ENCODE measurements around the gene ATIC. TPM values are rescaled to one million over a fixed set of nuclear protein-coding genes. Genes with fewer than 3 reads are reported as not detected.

Gene ATIC
- total RNA-seq, 1 experiment from 2014 or later = 84.5 TPM

DNA sequence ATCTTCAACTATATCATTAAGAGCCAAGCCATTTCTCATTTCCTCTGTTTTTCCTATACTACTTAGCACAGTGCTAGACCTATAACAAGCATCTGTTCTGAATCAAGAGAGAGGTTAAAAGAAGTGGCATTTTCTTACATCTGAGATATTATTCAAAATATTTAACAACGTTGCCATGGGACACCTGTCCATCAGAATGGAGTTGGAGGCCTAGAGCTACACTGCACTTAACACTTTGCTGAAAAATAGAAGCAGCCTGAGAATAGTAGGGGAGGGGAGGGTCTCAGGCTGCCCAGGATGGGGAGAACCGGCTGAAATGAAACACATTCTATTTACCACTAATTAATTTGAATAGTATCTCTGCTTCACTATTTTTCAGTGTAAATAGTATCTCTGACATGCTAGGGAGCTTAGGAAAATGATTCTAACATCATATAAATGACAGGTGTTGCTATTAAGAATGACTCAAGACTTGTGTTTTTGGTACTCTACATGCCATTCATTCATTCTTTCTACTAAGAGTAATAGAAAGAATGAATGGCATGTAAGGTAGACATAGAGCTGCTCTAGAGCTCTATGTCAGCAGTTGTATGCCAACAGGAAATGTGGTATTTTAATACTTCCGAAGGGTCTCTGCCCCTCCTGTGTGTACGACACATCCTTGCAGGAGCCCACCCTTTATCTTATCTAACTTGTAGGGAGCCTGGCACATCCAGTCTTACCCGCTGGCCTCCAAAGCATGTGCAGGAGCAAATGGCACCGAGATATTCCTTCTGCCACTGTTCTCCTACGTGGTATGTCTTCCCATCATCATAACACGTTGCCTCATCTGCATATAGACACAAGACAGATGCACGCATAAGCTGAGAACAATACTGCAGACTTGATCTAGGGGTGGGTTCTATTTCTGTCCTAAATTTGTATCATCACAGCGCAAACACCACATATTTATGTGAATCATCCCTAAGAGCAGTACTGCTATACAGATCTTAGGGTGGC is 52.6 kb downstream of the ATIC start:
- H3K4me1 ChIP-seq (ENCODE audit: low read length) = no peaks in the 10 kb centered on the region
- no peaks in the 10 kb centered on the region for H3K9me3 ChIP-seq (ENCODE audit: low read length)
- H3K79me2 ChIP-seq (ENCODE audit: low read length) = no peaks in the 10 kb centered on the region
- no peak overlapping the region for H3K27ac ChIP-seq (ENCODE audit: low read length)
- no peak overlapping the region for H3K9ac ChIP-seq (ENCODE audit: low read length)
- H2AFZ ChIP-seq (ENCODE audit: low read length) = no peak overlapping the region
- H3K9me2 ChIP-seq (replicated peaks; ENCODE audit: insufficient read depth, low read length) = no peaks in the 10 kb centered on the region
- no peaks in the 10 kb centered on the region for H3K27me3 ChIP-seq (ENCODE audit: low read length)
- DNase-seq = no peak
- H3K4me3 ChIP-seq (ENCODE audit: low read length) = no peak overlapping the region
- H3K4me2 ChIP-seq (ENCODE audit: low read depth, low read length, poor library complexity, severe bottlenecking) = no peak overlapping the region
- no peaks in the 10 kb centered on the region for H4K20me1 ChIP-seq (ENCODE audit: insufficient read depth, low read depth, low read length)
- peaks cover 36% of the 10 kb centered on the region; the same call in 1 of the 2 replicates for H3K36me3 ChIP-seq (ENCODE audit: insufficient read depth, low read length)

DNA sequence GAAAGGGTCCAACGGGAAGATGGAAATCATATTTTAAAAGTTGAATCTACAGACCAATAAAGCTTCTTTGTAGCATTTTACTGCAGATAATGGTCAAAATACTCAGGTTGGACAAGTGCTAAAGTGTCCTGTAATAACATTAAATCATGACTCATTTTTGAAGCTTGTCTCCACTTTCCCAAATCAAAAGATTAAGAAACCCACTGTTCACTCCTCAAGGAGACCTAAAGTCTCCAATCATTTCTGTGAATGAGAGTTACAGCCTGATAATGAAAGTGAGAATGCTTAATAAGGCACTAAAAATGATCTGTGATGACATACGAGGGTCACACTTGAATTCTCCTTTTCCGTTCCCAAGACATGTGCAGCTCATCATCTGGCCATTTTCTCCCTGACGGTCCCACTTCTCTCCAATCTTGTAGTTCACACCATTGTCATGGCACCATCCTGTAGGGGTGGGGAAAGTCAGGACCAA is 53.4 kb downstream of the ATIC start:
- Histone ChIP-seq H3K9ac (ENCODE audit: low read length) (no peak overlapping the region), H3K4me2 (ENCODE audit: low read depth, low read length, poor library complexity, severe bottlenecking) (no peak overlapping the region), H3K27me3 (ENCODE audit: low read length) (no peaks in the 10 kb centered on the region), H3K4me3 (ENCODE audit: low read length) (no peak overlapping the region), H3K9me3 (ENCODE audit: low read length) (no peaks in the 10 kb centered on the region), H3K4me1 (ENCODE audit: low read length) (no peaks in the 10 kb centered on the region), H3K36me3 (ENCODE audit: insufficient read depth, low read length) (peaks cover 36% of the 10 kb centered on the region; the same call in 1 of the 2 replicates), H4K20me1 (ENCODE audit: insufficient read depth, low read depth, low read length) (no peaks in the 10 kb centered on the region), H3K79me2 (ENCODE audit: low read length) (no peaks in the 10 kb centered on the region), H2AFZ (ENCODE audit: low read length) (no peak overlapping the region), H3K27ac (ENCODE audit: low read length) (no peak overlapping the region), H3K9me2 (replicated peaks; ENCODE audit: insufficient read depth, low read length) (no peaks in the 10 kb centered on the region)
- DNase-seq = no peak

DNA sequence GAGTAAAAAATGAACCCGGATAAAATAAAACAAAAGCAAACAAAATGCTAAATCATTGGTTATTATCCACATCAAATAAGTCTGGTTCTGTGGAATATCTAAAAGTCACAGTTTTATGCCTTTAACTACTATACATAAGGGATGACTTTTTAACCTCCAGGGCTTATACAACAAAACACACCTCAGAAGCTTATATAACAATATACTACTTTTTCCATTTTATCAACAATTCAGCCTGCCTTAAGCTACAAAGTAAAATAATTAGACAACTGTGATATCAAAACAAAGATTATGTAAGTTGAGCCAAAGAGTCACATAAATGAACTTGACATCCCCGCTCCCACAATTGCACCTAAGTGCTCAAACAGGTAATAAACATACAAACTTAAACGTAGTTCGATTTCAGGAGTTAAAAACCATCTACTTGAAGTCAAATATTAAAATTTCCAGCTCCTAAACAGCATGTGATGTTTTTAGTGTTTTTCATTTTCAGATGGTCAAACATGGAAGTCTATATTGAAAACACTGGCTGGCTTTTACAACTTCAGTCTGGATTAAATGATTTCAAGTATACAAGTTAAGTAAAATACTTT is 54.7 kb downstream of the ATIC start:
- peaks cover 36% of the 10 kb centered on the region; the same call in 1 of the 2 replicates for H3K36me3 ChIP-seq (ENCODE audit: insufficient read depth, low read length)

DNA sequence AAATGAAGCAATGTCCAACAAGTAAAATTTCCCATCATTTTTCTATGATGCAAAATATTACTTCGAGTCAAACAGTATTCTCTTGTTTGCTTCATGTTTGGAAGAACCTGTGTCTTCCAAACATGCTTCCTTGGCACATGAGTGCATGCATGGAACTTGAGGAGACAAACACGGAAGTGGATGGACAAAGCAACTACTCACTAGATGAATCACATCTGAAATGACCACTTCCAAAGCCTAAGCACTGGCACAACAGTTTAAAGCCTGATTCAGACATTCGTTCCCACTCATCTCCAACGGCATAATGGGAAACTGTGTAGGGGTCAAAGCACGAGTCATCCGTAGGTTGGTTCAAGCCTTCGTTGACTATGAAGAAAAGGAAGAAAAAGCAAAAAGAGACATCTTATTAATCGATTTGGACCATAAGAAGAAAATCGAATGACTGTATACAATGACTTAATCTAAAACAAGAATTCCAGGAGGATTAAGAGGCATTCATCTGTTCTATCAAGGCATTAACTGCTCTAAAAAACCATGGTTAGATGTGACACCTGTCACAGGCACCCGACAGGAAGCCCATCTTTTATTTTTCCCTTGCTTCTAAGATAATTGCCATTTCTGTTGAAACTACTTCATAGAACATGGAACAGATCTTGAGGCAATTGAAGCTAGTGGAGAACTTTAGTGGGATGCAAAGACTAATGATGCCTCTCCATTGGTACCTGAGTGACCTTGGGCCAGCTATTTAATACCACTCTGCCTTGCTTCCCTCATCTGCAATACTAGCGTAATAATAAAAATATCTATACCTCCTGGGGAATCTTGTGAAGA is 56.0 kb downstream of the ATIC start:
- DNase-seq = no peak
- Histone ChIP-seq H3K4me3 (ENCODE audit: low read length) (no peak overlapping the region), H3K79me2 (ENCODE audit: low read length) (no peaks in the 10 kb centered on the region), H3K27ac (ENCODE audit: low read length) (no peak overlapping the region), H3K4me1 (ENCODE audit: low read length) (no peaks in the 10 kb centered on the region), H4K20me1 (ENCODE audit: insufficient read depth, low read depth, low read length) (no peaks in the 10 kb centered on the region), H3K9ac (ENCODE audit: low read length) (no peak overlapping the region), H3K9me2 (replicated peaks; ENCODE audit: insufficient read depth, low read length) (no peaks in the 10 kb centered on the region), H2AFZ (ENCODE audit: low read length) (no peak overlapping the region), H3K27me3 (ENCODE audit: low read length) (no peaks in the 10 kb centered on the region), H3K36me3 (ENCODE audit: insufficient read depth, low read length) (peaks cover 28% of the 10 kb centered on the region; the same call in 1 of the 2 replicates), H3K9me3 (ENCODE audit: low read length) (no peaks in the 10 kb centered on the region), H3K4me2 (ENCODE audit: low read depth, low read length, poor library complexity, severe bottlenecking) (no peak overlapping the region)

More for the DNA sequence above, 54.7 kb downstream of the ATIC start:
- H3K4me3 ChIP-seq (ENCODE audit: low read length) = no peak overlapping the region
- H3K4me1 ChIP-seq (ENCODE audit: low read length) = no peaks in the 10 kb centered on the region
- H3K9me3 ChIP-seq (ENCODE audit: low read length) = no peaks in the 10 kb centered on the region
- no peaks in the 10 kb centered on the region for H3K79me2 ChIP-seq (ENCODE audit: low read length)
- no peak overlapping the region for H3K9ac ChIP-seq (ENCODE audit: low read length)
- no peak overlapping the region for H3K4me2 ChIP-seq (ENCODE audit: low read depth, low read length, poor library complexity, severe bottlenecking)
- no peak overlapping the region for H3K27ac ChIP-seq (ENCODE audit: low read length)
- H4K20me1 ChIP-seq (ENCODE audit: insufficient read depth, low read depth, low read length) = no peaks in the 10 kb centered on the region
- no peaks in the 10 kb centered on the region for H3K27me3 ChIP-seq (ENCODE audit: low read length)
- no peak overlapping the region for H2AFZ ChIP-seq (ENCODE audit: low read length)
- H3K9me2 ChIP-seq (replicated peaks; ENCODE audit: insufficient read depth, low read length) = no peaks in the 10 kb centered on the region
- DNase-seq = no peak

DNA sequence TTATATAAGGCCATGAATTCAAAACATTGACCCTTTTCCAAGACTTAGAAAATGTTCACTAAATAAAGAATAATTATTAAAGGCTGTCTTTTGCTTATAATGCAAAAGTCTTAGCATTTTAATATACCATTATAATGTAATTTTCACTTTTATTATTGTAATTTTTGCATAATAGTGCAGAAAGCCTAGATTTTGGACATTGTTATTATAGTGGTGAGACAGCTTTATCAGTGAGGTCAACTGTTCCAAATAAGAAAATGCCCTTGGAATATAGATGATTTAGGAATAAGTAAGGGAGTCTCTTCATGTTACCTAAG is 56.6 kb downstream of the ATIC start:
- no peaks in the 10 kb centered on the region for H3K79me2 ChIP-seq (ENCODE audit: low read length)
- H4K20me1 ChIP-seq (ENCODE audit: insufficient read depth, low read depth, low read length) = no peaks in the 10 kb centered on the region
- no peaks in the 10 kb centered on the region for H3K4me1 ChIP-seq (ENCODE audit: low read length)
- no peaks in the 10 kb centered on the region for H3K9me2 ChIP-seq (replicated peaks; ENCODE audit: insufficient read depth, low read length)
- H3K9ac ChIP-seq (ENCODE audit: low read length) = no peak overlapping the region
- no peak overlapping the region for H3K4me3 ChIP-seq (ENCODE audit: low read length)
- no peak overlapping the region for H3K4me2 ChIP-seq (ENCODE audit: low read depth, low read length, poor library complexity, severe bottlenecking)
- no peaks in the 10 kb centered on the region for H3K9me3 ChIP-seq (ENCODE audit: low read length)
- H2AFZ ChIP-seq (ENCODE audit: low read length) = no peak overlapping the region
- DNase-seq = no peak
- no peak overlapping the region for H3K27ac ChIP-seq (ENCODE audit: low read length)
- no peaks in the 10 kb centered on the region for H3K27me3 ChIP-seq (ENCODE audit: low read length)
- peaks cover 27% of the 10 kb centered on the region; the same call in 1 of the 2 replicates for H3K36me3 ChIP-seq (ENCODE audit: insufficient read depth, low read length)

DNA sequence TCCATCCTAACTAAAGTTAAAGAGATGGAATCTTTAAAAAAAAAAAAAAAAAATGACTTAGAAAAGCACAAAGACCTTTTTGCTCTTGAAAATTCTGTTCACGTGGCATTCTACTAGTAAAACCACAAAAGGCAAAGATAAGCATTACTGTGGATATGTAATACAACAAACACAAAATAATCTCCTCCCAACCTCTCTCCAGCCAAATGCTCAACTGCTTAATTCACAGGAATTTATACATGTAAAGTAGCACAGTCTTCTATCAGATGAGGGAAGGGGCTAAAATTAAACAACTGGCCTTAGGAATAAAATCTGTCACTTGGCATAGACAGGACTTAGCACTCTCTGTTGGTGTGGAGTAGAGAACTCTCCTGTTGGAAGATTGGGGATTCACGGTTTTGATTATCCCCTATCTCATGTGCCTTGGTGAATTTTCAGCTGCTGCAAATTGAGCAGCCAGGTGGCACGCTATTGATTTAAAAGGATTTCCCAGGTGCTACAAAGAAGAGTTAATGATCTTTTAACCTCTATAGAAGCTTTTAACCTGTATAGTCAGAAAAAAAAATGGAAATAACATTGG is 57.4 kb downstream of the ATIC start:
- DNase-seq = no peak
- H3K9me2 ChIP-seq (replicated peaks; ENCODE audit: insufficient read depth, low read length) = no peaks in the 10 kb centered on the region
- H3K36me3 ChIP-seq (ENCODE audit: insufficient read depth, low read length) = peaks cover 23% of the 10 kb centered on the region; the same call in 1 of the 2 replicates
- H3K27ac ChIP-seq (ENCODE audit: low read length) = no peak overlapping the region
- H3K4me1 ChIP-seq (ENCODE audit: low read length) = no peaks in the 10 kb centered on the region
- H3K27me3 ChIP-seq (ENCODE audit: low read length) = no peaks in the 10 kb centered on the region
- no peaks in the 10 kb centered on the region for H4K20me1 ChIP-seq (ENCODE audit: insufficient read depth, low read depth, low read length)
- H3K9me3 ChIP-seq (ENCODE audit: low read length) = no peaks in the 10 kb centered on the region
- H2AFZ ChIP-seq (ENCODE audit: low read length) = no peak overlapping the region
- H3K4me3 ChIP-seq (ENCODE audit: low read length) = no peak overlapping the region
- H3K79me2 ChIP-seq (ENCODE audit: low read length) = no peaks in the 10 kb centered on the region
- H3K4me2 ChIP-seq (ENCODE audit: low read depth, low read length, poor library complexity, severe bottlenecking) = no peak overlapping the region
- no peak overlapping the region for H3K9ac ChIP-seq (ENCODE audit: low read length)

DNA sequence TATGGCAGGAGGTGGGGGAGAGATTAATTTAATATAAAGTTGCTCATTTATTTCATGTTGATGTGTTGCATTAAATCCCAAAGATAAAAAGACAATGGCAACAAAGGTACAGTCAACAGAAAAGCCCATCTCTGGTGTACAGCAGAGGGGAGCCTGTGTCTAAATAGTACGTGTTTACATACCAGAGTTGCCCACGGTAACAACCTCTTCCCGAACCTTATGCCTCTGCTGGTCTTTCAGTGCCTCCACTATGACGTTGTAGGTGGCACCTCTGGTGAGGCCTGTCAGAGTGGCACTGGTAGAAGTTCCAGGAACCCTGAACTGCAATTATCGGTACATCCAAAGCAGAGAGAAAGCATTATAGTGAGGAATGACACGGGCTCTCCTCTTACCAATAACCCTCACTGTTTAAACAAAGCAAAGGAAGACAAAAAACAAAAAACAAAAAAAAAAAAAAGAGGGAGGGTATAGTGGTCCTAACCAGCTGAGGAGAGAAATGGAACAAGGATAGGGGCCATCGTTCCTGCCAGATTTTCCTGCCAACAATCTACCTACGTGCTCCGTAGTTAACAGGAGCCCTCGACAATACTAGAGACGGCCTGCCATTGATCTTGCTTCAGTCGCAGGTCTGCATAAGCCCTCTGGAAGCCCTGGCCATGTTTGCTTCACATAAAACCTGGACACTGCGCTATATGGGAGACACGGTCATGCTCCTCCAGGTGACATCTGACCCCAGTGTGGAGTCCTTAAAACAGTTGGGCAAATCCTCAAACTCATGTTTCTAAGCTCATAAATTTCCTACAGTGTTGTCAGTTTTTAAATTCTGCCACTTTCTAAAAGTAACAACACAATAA is 58.5 kb downstream of the ATIC start:
- H2AFZ ChIP-seq (ENCODE audit: low read length) = no peak overlapping the region
- H3K9ac ChIP-seq (ENCODE audit: low read length) = no peak overlapping the region
- no peaks in the 10 kb centered on the region for H3K79me2 ChIP-seq (ENCODE audit: low read length)
- H3K27ac ChIP-seq (ENCODE audit: low read length) = no peak overlapping the region
- H4K20me1 ChIP-seq (ENCODE audit: insufficient read depth, low read depth, low read length) = no peaks in the 10 kb centered on the region
- H3K27me3 ChIP-seq (ENCODE audit: low read length) = no peaks in the 10 kb centered on the region
- H3K9me3 ChIP-seq (ENCODE audit: low read length) = no peaks in the 10 kb centered on the region
- peaks cover 12% of the 10 kb centered on the region; the same call in 1 of the 2 replicates for H3K36me3 ChIP-seq (ENCODE audit: insufficient read depth, low read length)
- H3K9me2 ChIP-seq (replicated peaks; ENCODE audit: insufficient read depth, low read length) = no peaks in the 10 kb centered on the region
- H3K4me3 ChIP-seq (ENCODE audit: low read length) = no peak overlapping the region
- H3K4me1 ChIP-seq (ENCODE audit: low read length) = no peaks in the 10 kb centered on the region
- no peak overlapping the region for H3K4me2 ChIP-seq (ENCODE audit: low read depth, low read length, poor library complexity, severe bottlenecking)
- DNase-seq = no peak
